Kidney tubule cell (primary cell): ENCODE data around the gene CBY2.
"Not testable (repeated sequence)": the region's sequence is repeated elsewhere in the genome, so short reads cannot be mapped to it uniquely, and the experiment has no call there.

Source experiments
- DNase-seq: peaks from one replicate; pipeline ENCODE4 v3.0.0-alpha.2; 2018; ENCODE audit warnings: low spot score

CBY2 gene

GRCh38 chr13:45748941-45749759 lies 47.0 kb downstream of the CBY2 start:
- no peak for DNase-seq

GRCh38 chr13:45750566-45750965 lies 48.4 kb downstream of the CBY2 start:
- DNase-seq = no peak

GRCh38 chr13:45751885-45752284 lies 49.8 kb downstream of the CBY2 start:
- no peak for DNase-seq

- no peak for DNase-seq
Observed at GRCh38 chr13:45752510-45752909, 50.4 kb downstream of the CBY2 start.

- not testable (repeated sequence) for DNase-seq
Observed at GRCh38 chr13:45756498-45756897, 54.4 kb downstream of the CBY2 start.

GRCh38 chr13:45757589-45757988 lies 55.5 kb downstream of the CBY2 start:
- DNase-seq = not testable (repeated sequence)

GRCh38 chr13:45763419-45763818 lies 61.3 kb downstream of the CBY2 start:
- DNase-seq = no peak
